ENCODE data around the gene PI4KB.

The PI4KB gene

GRCh38 chr1:151312411-151312810 is 14.8 kb downstream of the PI4KB start:
- H3K9me3 ChIP-seq (ENCODE audit: low read length) = no peaks in the 10 kb centered on the region
- no peak overlapping the region for H3K4me3 ChIP-seq (ENCODE audit: low read length)
- H3K27me3 ChIP-seq (ENCODE audit: insufficient read depth, low read length) = no peaks in the 10 kb centered on the region
- no peak overlapping the region for H2AFZ ChIP-seq (ENCODE audit: low read depth, low read length)
- no peaks in the 10 kb centered on the region for H3K4me1 ChIP-seq (ENCODE audit: insufficient read depth, low read length)
- H3K36me3 ChIP-seq (ENCODE audit: insufficient read depth, low read length) = peaks cover 65% of the 10 kb centered on the region

GRCh38 chr1:151311589-151312331 is 15.5 kb downstream of the PI4KB start:
- Histone ChIP-seq H2AFZ (ENCODE audit: low read depth, low read length) (no peak overlapping the region), H3K4me1 (ENCODE audit: insufficient read depth, low read length) (no peaks in the 10 kb centered on the region), H3K9me3 (ENCODE audit: low read length) (no peaks in the 10 kb centered on the region), H3K36me3 (ENCODE audit: insufficient read depth, low read length) (peaks cover 68% of the 10 kb centered on the region), H3K27me3 (ENCODE audit: insufficient read depth, low read length) (no peaks in the 10 kb centered on the region), H3K4me3 (ENCODE audit: low read length) (no peak overlapping the region)

GRCh38 chr1:151311011-151311410 is 16.2 kb downstream of the PI4KB start:
- Histone ChIP-seq H3K36me3 (ENCODE audit: insufficient read depth, low read length) (peaks cover 69% of the 10 kb centered on the region), H3K9me3 (ENCODE audit: low read length) (no peaks in the 10 kb centered on the region), H2AFZ (ENCODE audit: low read depth, low read length) (no peak overlapping the region), H3K4me1 (ENCODE audit: insufficient read depth, low read length) (no peaks in the 10 kb centered on the region), H3K27me3 (ENCODE audit: insufficient read depth, low read length) (no peaks in the 10 kb centered on the region), H3K4me3 (ENCODE audit: low read length) (no peak overlapping the region)

- H2AFZ ChIP-seq (ENCODE audit: low read depth, low read length) = no peak overlapping the region
- no peaks in the 10 kb centered on the region for H3K4me1 ChIP-seq (ENCODE audit: insufficient read depth, low read length)
Measured at GRCh38 chr1:151309811-151310323, 17.3 kb downstream of the PI4KB start.

GRCh38 chr1:151294742-151295462 is 32.3 kb downstream of the PI4KB start:
- Histone ChIP-seq H3K9me3 (ENCODE audit: low read length) (no peaks in the 10 kb centered on the region), H3K4me3 (ENCODE audit: low read length) (no peak overlapping the region), H3K36me3 (ENCODE audit: insufficient read depth, low read length) (peaks cover 64% of the 10 kb centered on the region), H3K4me1 (ENCODE audit: insufficient read depth, low read length) (peaks cover 16% of the 10 kb centered on the region), H2AFZ (ENCODE audit: low read depth, low read length) (no peak overlapping the region), H3K27me3 (ENCODE audit: insufficient read depth, low read length) (no peaks in the 10 kb centered on the region)

More at GRCh38 chr1:151309811-151310323, 17.3 kb downstream of the PI4KB start:
- Histone ChIP-seq H3K9me3 (ENCODE audit: low read length) (no peaks in the 10 kb centered on the region), H3K27me3 (ENCODE audit: insufficient read depth, low read length) (no peaks in the 10 kb centered on the region), H3K4me3 (ENCODE audit: low read length) (no peak overlapping the region), H3K36me3 (ENCODE audit: insufficient read depth, low read length) (peaks cover 71% of the 10 kb centered on the region)

GRCh38 chr1:151293093-151293492 is 34.1 kb downstream of the PI4KB start:
- Histone ChIP-seq H3K27me3 (ENCODE audit: insufficient read depth, low read length) (no peaks in the 10 kb centered on the region), H2AFZ (ENCODE audit: low read depth, low read length) (no peak overlapping the region), H3K36me3 (ENCODE audit: insufficient read depth, low read length) (peaks cover 64% of the 10 kb centered on the region), H3K9me3 (ENCODE audit: low read length) (no peaks in the 10 kb centered on the region), H3K4me3 (ENCODE audit: low read length) (no peak overlapping the region), H3K4me1 (ENCODE audit: insufficient read depth, low read length) (peaks cover 16% of the 10 kb centered on the region)

- Histone ChIP-seq H3K36me3 (ENCODE audit: insufficient read depth, low read length) (peaks cover 66% of the 10 kb centered on the region), H3K4me1 (ENCODE audit: insufficient read depth, low read length) (peaks cover 16% of the 10 kb centered on the region), H3K9me3 (ENCODE audit: low read length) (no peaks in the 10 kb centered on the region), H3K27me3 (ENCODE audit: insufficient read depth, low read length) (no peaks in the 10 kb centered on the region), H3K4me3 (ENCODE audit: low read length) (no peak overlapping the region), H2AFZ (ENCODE audit: low read depth, low read length) (no peak overlapping the region)
Measured at GRCh38 chr1:151292207-151293030, 34.8 kb downstream of the PI4KB start.

GRCh38 chr1:151290709-151291303 is 36.4 kb downstream of the PI4KB start:
- no peak overlapping the region for H3K4me3 ChIP-seq (ENCODE audit: low read length)
- peaks cover 78% of the 10 kb centered on the region for H3K36me3 ChIP-seq (ENCODE audit: insufficient read depth, low read length)
- peaks cover 16% of the 10 kb centered on the region for H3K4me1 ChIP-seq (ENCODE audit: insufficient read depth, low read length)
- no peaks in the 10 kb centered on the region for H3K27me3 ChIP-seq (ENCODE audit: insufficient read depth, low read length)
- H3K9me3 ChIP-seq (ENCODE audit: low read length) = no peaks in the 10 kb centered on the region
- H2AFZ ChIP-seq (ENCODE audit: low read depth, low read length) = no peak overlapping the region

GRCh38 chr1:151289991-151290708 is 37.1 kb downstream of the PI4KB start:
- H2AFZ ChIP-seq (ENCODE audit: low read depth, low read length) = no peak overlapping the region
- H3K27me3 ChIP-seq (ENCODE audit: insufficient read depth, low read length) = no peaks in the 10 kb centered on the region
- no peak overlapping the region for H3K4me3 ChIP-seq (ENCODE audit: low read length)
- H3K36me3 ChIP-seq (ENCODE audit: insufficient read depth, low read length) = peaks cover 78% of the 10 kb centered on the region
- H3K9me3 ChIP-seq (ENCODE audit: low read length) = no peaks in the 10 kb centered on the region
- peaks cover 11% of the 10 kb centered on the region for H3K4me1 ChIP-seq (ENCODE audit: insufficient read depth, low read length)

GRCh38 chr1:151289080-151289935 is 37.9 kb downstream of the PI4KB start:
- H3K4me3 ChIP-seq (ENCODE audit: low read length) = no peak overlapping the region
- H3K36me3 ChIP-seq (ENCODE audit: insufficient read depth, low read length) = peaks cover 78% of the 10 kb centered on the region
- no peaks in the 10 kb centered on the region for H3K9me3 ChIP-seq (ENCODE audit: low read length)
- H2AFZ ChIP-seq (ENCODE audit: low read depth, low read length) = no peak overlapping the region
- peaks cover 4% of the 10 kb centered on the region for H3K4me1 ChIP-seq (ENCODE audit: insufficient read depth, low read length)
- H3K27me3 ChIP-seq (ENCODE audit: insufficient read depth, low read length) = no peaks in the 10 kb centered on the region

- Histone ChIP-seq H3K36me3 (ENCODE audit: insufficient read depth, low read length) (peaks cover 71% of the 10 kb centered on the region), H3K27me3 (ENCODE audit: insufficient read depth, low read length) (no peaks in the 10 kb centered on the region)
Measured at GRCh38 chr1:151288502-151288901, 38.7 kb downstream of the PI4KB start.

More at GRCh38 chr1:151288502-151288901, 38.7 kb downstream of the PI4KB start:
- Histone ChIP-seq H3K4me3 (ENCODE audit: low read length) (no peak overlapping the region), H2AFZ (ENCODE audit: low read depth, low read length) (no peak overlapping the region), H3K4me1 (ENCODE audit: insufficient read depth, low read length) (peaks cover 8% of the 10 kb centered on the region), H3K9me3 (ENCODE audit: low read length) (no peaks in the 10 kb centered on the region)
